ENCODE results near the gene SORCS3.

Gene SORCS3

GRCh38 chr10:104648421-104648820 lies 7.3 kb downstream of the SORCS3 start:
- no peak for DNase-seq

DNA sequence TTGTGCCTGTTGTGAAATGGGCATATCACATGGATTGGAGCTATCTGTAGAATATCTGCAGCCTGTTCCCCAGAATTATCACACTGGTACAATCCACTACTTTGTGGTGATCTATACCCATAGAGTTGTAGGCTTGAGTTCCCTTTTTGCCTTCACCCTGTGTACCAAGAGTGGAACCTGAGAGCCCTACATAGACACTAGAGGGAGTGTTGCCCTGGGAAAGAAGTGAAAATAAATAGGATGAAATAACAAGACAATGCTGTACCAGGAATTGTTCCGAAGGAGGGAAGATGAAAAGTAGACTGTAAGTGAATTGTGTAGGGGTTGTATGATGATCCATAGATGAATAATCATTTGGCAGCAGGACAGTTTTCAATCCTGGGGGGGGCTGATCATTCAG lies 9.0 kb downstream of the SORCS3 start:
- DNase-seq: no peak

GRCh38 chr10:104650635-104651331 lies 9.7 kb downstream of the SORCS3 start:
- no peak for DNase-seq

- no peak for DNase-seq
Measured at GRCh38 chr10:104657036-104657435, 15.9 kb downstream of the SORCS3 start.

GRCh38 chr10:104657457-104657856 lies 16.4 kb downstream of the SORCS3 start:
- DNase-seq: no peak

DNA sequence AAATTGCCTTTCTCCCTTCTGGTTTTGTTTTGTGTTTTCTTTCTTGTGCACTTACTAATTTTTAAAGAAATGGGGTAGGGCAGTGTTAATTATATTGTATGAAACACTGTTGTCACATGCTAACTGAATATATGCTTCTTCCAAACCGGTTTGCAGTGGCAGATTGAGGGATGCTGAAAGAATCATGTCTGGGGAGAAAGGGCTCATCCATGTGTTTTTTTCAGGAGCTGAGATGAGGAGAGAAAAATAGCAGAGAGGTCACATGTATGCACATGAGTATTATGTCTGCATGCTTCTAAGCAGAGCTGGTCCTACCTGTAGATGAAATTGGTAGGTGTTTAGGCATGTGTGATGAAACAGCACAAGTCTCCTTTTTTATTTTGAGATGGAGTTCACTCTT lies 17.0 kb downstream of the SORCS3 start:
- no peak for DNase-seq

DNA sequence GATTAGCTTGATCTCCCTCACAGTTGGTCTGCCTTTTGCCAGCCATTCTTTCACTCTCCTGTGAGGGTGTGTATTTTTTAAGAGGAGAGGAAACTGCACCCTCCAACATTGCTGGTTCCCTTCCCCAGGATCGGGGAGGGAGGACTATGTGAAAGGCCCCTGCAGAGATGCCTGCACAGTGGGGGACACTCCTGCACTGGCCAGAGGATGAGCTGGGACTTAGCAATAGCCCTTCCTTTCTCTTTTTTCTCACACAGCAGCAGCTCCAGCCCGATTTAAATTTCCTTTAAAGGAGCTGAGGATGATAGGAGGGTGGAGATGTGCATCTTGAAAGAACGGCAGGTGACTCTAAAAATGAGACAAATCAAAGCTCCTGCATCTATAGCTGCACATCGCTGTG lies 18.7 kb downstream of the SORCS3 start:
- DNase-seq: no peak

- DNase-seq: no peak
Measured at GRCh38 chr10:104663076-104663475, 22.0 kb downstream of the SORCS3 start.

DNA sequence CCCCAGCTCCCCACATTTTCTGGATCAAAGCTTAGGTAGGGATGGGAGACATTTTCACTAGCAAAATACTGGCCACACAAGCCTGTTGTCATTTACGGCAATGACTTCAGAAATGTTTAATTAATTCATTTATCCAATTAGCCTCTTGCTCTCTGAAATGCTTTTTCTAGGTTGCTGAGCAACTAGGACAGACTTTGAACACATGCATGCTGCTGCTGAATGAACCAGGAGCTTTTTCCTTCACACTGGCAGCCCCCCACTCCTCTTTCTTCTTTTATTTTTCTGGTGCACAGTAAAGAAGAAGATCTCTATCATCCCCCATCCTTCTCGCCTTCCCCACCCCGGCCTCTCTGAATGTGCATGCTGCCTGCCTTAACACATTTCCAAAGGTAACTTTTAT lies 22.5 kb downstream of the SORCS3 start:
- no peak for DNase-seq

GRCh38 chr10:104664205-104664604 lies 23.1 kb downstream of the SORCS3 start:
- no peak for DNase-seq

DNA sequence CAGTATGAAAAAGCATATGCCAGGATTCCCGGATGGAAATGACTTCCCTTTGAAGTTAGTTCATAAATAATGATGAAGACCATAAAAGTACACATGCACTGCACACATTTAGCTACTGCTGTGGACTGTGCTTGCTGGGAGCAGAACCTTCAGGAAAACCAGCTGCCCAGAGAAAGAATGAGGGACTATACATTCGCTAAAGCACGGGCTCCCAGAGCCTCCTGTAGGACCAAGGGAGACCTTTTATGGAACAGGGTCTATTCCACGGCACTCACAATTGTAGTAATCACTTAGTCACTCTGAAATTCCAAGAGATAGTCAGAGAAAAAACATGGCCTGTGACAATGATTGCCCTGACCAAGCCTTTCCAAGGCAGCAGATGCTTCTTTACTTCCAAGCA lies 24.1 kb downstream of the SORCS3 start:
- no peak for DNase-seq

GRCh38 chr10:104666106-104666505 lies 25.0 kb downstream of the SORCS3 start:
- DNase-seq: no peak

- no peak for DNase-seq
Measured at GRCh38 chr10:104676874-104677273, 35.8 kb downstream of the SORCS3 start.

- no peak for DNase-seq
Measured at GRCh38 chr10:104678658-104679057, 37.6 kb downstream of the SORCS3 start.

DNA sequence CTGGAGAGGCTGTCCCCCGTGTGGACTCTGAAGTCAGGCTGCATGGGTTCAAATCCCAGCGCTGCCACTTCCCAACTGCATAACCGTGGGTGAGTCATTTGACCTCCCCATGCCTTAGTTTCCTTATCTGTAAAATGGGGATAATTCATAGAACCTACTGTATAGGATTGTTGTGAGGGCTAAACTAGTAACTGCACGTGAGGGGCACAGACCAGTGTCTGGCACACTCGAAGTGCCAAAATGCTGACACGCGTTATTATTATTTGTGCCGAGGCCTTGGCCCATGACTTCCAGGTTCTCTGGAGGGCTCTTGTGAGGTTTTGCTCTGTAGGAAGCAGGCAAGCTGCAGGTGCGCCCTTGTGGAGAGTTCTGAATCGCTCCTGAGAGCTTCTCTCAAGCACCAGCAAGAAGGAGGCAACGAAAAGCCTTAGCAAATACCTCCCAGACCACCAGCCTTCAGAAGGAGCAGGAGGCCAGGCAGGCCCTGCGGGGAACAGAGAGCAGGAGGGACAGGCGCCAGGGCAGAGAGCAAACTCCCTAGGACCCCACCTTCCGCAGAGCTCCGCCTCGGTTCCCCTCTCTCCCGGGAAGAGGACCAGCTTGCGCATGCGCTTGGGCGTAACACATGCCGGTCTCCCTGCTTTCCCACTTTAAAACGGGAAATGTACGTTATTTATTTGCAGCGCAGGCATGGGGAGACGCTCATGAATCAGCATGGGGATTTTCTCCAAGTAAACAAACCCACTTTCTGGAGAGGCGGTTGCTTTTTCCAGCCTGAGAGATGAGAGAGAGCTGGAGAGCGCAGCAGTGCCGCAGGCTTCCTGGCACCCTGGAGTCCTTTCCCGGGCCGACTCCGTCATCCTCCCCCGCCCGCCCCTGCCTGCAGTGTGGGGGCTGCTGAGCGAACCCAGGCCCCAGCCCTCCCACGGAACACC lies 39.6 kb downstream of the SORCS3 start:
- DNase-seq: no peak

GRCh38 chr10:104681485-104681884 lies 40.4 kb downstream of the SORCS3 start:
- DNase-seq: no peak

DNA sequence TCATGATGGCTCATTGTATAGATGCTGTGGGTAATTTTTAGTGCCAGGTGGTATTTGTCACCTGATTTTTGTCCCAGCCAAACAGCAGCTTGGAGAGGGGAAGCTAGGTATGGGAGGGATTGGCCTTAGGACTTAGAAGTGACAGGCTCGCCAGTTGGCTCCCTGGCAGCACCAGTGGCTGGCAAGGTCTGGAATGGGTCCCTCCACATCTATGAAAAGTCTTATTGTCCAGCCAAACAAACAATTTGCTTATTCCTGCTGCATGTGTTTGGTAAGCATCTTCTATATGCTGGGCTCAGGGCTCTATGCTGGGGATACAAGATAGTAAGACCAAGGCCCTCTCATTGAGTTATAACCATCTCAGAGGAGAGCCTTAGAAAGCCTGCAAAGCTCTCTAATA lies 42.5 kb downstream of the SORCS3 start:
- no peak for DNase-seq

DNA sequence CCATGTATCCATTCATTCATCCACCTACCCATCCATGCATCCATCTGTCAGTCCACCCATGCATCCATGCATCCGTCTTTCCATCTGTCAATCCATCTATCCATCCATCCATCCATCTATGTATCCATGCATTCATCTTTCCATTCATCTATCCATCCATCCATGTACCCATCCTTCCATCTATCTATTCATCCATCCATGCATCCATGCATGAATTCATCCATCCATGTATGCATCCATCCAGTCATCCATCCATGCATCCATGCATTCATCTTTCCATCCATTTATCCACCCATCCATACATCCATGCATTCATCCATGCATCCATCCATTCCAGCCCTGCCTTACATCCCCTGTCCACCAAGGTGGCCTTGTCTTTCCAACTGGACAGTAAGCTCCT lies 45.7 kb downstream of the SORCS3 start:
- no peak for DNase-seq

DNA sequence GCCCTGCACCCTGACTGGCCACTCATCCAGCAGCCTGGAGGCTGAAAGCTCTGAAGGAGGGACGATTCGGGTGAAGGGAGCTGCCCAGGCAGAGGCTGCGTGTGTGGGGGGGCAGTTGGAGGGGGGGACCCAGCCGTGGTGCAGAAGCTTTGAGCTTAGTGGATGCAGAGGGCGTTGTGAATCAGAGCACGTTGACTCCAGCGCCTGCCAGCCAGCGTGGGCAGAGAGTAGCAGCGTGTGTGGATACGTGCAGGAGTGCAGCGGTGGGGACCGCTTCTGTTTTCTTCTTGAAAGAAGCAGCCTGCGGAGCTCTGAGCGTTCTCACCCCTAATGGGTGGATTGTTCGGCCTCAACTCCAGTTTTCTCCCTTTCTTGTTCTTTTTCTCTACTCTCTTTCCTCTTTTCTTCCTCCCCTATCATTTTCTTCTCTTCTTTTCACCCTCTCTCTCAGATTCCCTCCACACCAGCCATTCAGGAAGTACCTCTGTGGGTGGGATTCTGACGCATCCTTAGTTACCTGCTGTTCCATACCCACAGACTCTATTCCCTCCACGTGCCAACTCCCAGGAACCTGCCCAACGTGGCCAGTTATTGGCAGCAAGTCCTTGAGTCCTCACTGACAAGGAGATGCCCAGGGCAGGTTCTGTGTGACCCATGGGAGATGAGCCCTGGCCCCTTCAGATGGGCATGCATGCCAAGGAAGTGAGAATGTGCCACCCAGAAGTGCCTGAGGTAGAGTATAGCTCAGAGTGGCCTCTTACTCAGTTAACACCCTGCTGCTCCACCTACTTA lies 47.4 kb downstream of the SORCS3 start:
- DNase-seq: no peak

GRCh38 chr10:104689105-104689504 lies 48.0 kb downstream of the SORCS3 start:
- no peak for DNase-seq

GRCh38 chr10:104689547-104689946 lies 48.5 kb downstream of the SORCS3 start:
- no peak for DNase-seq

- DNase-seq: no peak
Measured at GRCh38 chr10:104690101-104690500, 49.0 kb downstream of the SORCS3 start.

DNA sequence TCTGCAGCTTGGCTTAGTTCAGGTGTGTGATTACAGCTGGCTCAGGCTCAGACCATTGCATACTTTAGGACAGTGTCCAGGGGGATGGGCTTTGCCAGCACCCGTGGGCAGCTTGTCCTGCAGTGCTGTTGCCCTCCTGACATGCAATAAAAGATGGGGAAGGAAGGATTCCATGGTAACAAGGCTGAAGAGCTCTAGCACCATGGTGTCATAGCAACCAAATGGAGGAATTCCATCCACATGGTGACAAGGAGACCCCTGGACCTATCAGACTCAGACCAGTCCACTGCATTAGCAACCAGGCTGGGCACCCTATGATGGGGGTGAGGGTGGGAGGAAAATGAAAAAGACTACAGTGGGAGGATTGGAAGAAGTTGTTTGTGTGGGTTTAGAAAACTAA lies 49.9 kb downstream of the SORCS3 start:
- no peak for DNase-seq

- DNase-seq: no peak
Measured at GRCh38 chr10:104694074-104694473, 53.0 kb downstream of the SORCS3 start.

Measured in activated CD4-positive, CD25-positive, alpha-beta regulatory T cell treated with anti-CD3 and anti-CD28 coated beads, Interleukin-2, amount 50 U/mL, for 72 hours (primary cell).